ENCODE data around the gene MYBPC2.

Gene MYBPC2

GRCh38 chr19:50457300-50457699 lies 24.6 kb downstream of the MYBPC2 start:
- peaks cover 0 to 3% of the 10 kb centered on the region in 2 donors for H3K4me1 ChIP-seq (ENCODE audit: control insufficient read depth in 2 of 2, insufficient read depth in 2 of 2, low read length in 2 of 2)
- H3K27me3 ChIP-seq (ENCODE audit: control insufficient read depth in 2 of 2, insufficient read depth in 2 of 2, low read length in 2 of 2) = peaks cover 2 to 13% of the 10 kb centered on the region in 2 donors
- no peaks in the 10 kb centered on the region for H3K9me3 ChIP-seq (ENCODE audit: control insufficient read depth in 2 of 2, low read length in 2 of 2)
- no peak overlapping the region for H3K27ac ChIP-seq (ENCODE audit: low read depth in 2 of 2, low read length in 2 of 2)
- H3K9ac ChIP-seq (ENCODE audit: low read depth in 1 of 2, low read length in 2 of 2) = no peak overlapping the region
- no peaks in the 10 kb centered on the region for H3K36me3 ChIP-seq (ENCODE audit: control insufficient read depth in 2 of 2, insufficient read depth in 2 of 2, low read length in 2 of 2)
- no peak overlapping the region for H3K4me3 ChIP-seq (ENCODE audit: low read length in 2 of 2)

DNA sequence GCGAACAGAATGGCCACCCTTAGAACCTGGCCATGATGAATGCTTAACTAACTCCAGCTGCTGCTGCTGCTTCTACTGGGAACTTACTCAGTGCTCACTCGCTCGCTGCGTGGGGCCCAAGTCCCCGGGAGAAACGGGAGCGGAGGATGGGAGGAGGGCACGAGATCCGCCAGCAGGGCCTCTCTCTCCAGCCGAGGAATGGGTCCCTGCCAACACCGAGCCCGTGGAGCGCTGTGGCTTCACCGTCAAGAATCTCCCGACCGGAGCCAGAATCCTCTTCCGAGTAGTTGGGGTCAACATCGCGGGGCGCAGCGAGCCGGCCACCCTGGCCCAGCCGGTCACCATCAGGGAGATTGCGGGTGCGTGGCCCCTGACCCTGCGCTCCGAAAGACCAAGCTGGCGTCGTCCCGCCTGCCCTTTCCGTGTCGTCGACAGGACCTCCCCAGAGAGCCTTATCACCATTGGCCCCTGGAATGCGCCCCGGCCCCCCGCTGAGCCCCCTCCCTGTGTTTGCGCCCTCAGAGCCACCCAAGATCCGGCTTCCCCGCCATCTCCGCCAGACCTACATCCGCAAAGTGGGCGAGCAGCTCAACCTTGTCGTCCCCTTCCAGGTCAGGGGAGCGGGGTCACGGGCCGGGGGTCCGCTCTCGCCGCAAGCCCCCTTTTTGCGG lies 25.8 kb downstream of the MYBPC2 start:
- peaks cover 0 to 3% of the 10 kb centered on the region in 2 donors for H3K4me1 ChIP-seq (ENCODE audit: control insufficient read depth in 2 of 2, insufficient read depth in 2 of 2, low read length in 2 of 2)
- no peak overlapping the region for H3K4me3 ChIP-seq (ENCODE audit: low read length in 2 of 2)
- no peak overlapping the region for H3K27ac ChIP-seq (ENCODE audit: low read depth in 2 of 2, low read length in 2 of 2)
- H3K9me3 ChIP-seq (ENCODE audit: control insufficient read depth in 2 of 2, low read length in 2 of 2) = no peaks in the 10 kb centered on the region
- no peaks in the 10 kb centered on the region for H3K36me3 ChIP-seq (ENCODE audit: control insufficient read depth in 2 of 2, insufficient read depth in 2 of 2, low read length in 2 of 2)
- H3K27me3 ChIP-seq (ENCODE audit: control insufficient read depth in 2 of 2, insufficient read depth in 2 of 2, low read length in 2 of 2) = peaks cover 2 to 13% of the 10 kb centered on the region in 2 donors
- no peak overlapping the region for H3K9ac ChIP-seq (ENCODE audit: low read depth in 1 of 2, low read length in 2 of 2)

DNA sequence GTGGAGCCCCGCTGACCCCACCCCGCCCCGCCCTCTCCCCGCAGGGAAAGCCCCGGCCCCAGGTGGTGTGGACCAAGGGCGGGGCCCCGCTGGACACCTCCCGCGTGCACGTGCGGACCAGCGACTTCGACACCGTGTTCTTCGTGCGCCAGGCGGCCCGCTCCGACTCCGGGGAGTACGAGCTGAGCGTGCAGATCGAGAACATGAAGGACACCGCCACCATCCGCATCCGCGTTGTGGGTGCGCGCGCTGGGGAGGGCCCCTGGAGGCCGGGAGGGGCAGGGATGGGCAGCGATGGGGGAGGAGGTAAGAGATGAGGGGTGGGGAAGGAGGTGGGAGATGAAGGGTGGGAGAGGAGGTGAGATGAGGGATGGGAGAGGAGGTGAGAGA lies 26.4 kb downstream of the MYBPC2 start:
- H3K4me1 ChIP-seq (ENCODE audit: control insufficient read depth in 2 of 2, insufficient read depth in 2 of 2, low read length in 2 of 2) = peaks cover 0 to 3% of the 10 kb centered on the region in 2 donors
- no peak overlapping the region for H3K4me3 ChIP-seq (ENCODE audit: low read length in 2 of 2)
- peaks cover 2 to 13% of the 10 kb centered on the region in 2 donors for H3K27me3 ChIP-seq (ENCODE audit: control insufficient read depth in 2 of 2, insufficient read depth in 2 of 2, low read length in 2 of 2)
- no peak overlapping the region for H3K27ac ChIP-seq (ENCODE audit: low read depth in 2 of 2, low read length in 2 of 2)
- no peak overlapping the region for H3K9ac ChIP-seq (ENCODE audit: low read depth in 1 of 2, low read length in 2 of 2)
- no peaks in the 10 kb centered on the region for H3K9me3 ChIP-seq (ENCODE audit: control insufficient read depth in 2 of 2, low read length in 2 of 2)
- no peaks in the 10 kb centered on the region for H3K36me3 ChIP-seq (ENCODE audit: control insufficient read depth in 2 of 2, insufficient read depth in 2 of 2, low read length in 2 of 2)

DNA sequence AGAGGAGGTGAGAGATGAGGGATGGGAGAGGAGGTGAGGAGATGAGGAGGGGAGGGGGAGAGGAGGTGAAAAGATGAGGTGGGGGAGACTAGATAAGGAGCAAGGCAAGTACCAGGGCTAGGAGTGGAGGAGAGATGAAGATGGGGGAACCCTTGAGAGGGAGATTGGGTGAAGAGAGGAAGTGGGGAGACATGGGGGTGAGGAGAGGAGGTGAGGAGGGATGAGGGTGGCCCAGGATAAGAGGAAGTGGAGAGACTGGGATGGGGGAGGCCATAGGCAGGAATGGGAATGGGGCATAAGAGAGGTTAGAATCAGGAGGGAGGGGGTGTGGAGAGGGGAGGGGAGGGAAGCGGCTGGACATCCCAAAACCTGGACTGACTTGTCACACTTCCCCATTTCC lies 26.9 kb downstream of the MYBPC2 start:
- no peak overlapping the region for H3K27ac ChIP-seq (ENCODE audit: low read depth in 2 of 2, low read length in 2 of 2)
- no peak overlapping the region for H3K9ac ChIP-seq (ENCODE audit: low read depth in 1 of 2, low read length in 2 of 2)
- H3K27me3 ChIP-seq (ENCODE audit: control insufficient read depth in 2 of 2, insufficient read depth in 2 of 2, low read length in 2 of 2) = peaks cover 2 to 13% of the 10 kb centered on the region in 2 donors
- H3K9me3 ChIP-seq (ENCODE audit: control insufficient read depth in 2 of 2, low read length in 2 of 2) = no peaks in the 10 kb centered on the region
- H3K4me1 ChIP-seq (ENCODE audit: control insufficient read depth in 2 of 2, insufficient read depth in 2 of 2, low read length in 2 of 2) = peaks cover 0 to 3% of the 10 kb centered on the region in 2 donors
- H3K36me3 ChIP-seq (ENCODE audit: control insufficient read depth in 2 of 2, insufficient read depth in 2 of 2, low read length in 2 of 2) = no peaks in the 10 kb centered on the region
- no peak overlapping the region for H3K4me3 ChIP-seq (ENCODE audit: low read length in 2 of 2)

DNA sequence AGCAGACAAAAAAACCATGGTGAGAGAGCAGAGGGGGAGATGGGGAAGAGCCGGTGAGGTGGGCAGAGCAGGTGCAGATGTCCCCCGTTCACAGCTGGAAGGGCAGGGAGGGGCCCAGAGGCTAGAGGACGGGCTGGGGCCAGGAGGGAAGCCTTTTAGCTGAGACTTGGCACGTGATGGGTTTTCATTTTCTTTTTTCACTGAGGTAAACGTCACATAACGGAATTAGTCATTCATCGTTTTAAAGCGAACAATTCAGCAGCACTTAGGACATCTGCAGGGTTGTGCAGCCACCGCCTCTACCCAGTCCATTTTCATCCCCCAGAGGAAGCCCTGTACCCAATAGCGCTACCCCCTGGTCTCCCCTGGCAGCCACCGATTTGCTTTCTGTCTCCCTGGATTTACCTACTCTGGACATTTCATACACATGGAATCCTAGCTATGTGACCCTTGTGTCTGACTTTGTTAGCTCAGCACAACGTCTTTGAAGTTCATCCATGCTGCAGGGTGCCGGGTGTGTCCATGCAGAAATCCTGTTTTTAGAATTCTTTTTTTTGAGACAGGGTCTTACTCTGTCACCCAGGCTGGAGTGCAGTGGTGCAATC lies 27.6 kb downstream of the MYBPC2 start:
- Histone ChIP-seq H3K36me3 (ENCODE audit: control insufficient read depth in 2 of 2, insufficient read depth in 2 of 2, low read length in 2 of 2) (no peaks in the 10 kb centered on the region), H3K4me3 (ENCODE audit: low read length in 2 of 2) (no peak overlapping the region), H3K27ac (ENCODE audit: low read depth in 2 of 2, low read length in 2 of 2) (no peak overlapping the region), H3K9ac (ENCODE audit: low read depth in 1 of 2, low read length in 2 of 2) (no peak overlapping the region), H3K9me3 (ENCODE audit: control insufficient read depth in 2 of 2, low read length in 2 of 2) (no peaks in the 10 kb centered on the region), H3K4me1 (ENCODE audit: control insufficient read depth in 2 of 2, insufficient read depth in 2 of 2, low read length in 2 of 2) (peaks cover 0 to 3% of the 10 kb centered on the region in 2 donors), H3K27me3 (ENCODE audit: control insufficient read depth in 2 of 2, insufficient read depth in 2 of 2, low read length in 2 of 2) (peaks cover 2 to 13% of the 10 kb centered on the region in 2 donors)

DNA sequence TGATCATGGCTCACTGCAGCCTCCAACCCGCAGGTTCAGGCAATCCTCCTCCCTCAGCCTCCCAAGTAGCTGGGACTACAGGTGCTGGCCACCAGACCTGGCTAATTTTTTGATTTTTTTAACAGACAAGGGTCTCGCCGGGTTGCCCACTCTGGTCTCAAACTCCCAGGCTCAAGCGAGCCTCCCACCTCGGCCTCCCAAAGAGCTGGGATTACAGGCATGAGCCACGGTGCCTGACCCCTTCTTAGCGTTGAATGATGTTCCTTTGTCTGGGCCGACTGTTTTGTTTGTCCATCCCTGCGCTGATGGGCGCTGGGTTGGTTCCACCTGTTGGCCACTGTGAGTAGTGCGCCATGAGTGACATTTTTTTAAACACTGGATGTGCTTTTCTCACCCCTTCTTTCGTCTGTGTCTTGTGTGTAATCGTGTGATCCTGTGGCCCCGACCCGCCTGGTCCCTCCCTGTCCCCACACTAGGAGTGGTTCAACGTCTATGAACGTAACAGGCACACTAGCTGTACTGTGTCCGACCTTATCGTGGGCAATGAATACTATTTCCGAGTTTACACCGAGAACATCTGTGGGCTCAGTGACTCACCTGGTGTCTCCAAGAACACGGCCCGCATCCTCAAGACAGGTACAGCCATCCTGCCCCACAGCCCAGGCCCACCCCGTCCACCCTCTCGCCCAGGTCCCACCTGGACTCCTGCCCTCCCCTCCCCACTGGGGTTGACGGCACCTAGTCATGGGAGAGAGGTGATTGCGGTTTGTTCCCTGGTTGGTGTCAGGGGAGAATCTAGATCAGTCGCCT lies 28.6 kb downstream of the MYBPC2 start:
- Histone ChIP-seq H3K9me3 (ENCODE audit: control insufficient read depth in 2 of 2, low read length in 2 of 2) (no peaks in the 10 kb centered on the region), H3K27ac (ENCODE audit: low read depth in 2 of 2, low read length in 2 of 2) (no peak overlapping the region), H3K36me3 (ENCODE audit: control insufficient read depth in 2 of 2, insufficient read depth in 2 of 2, low read length in 2 of 2) (no peaks in the 10 kb centered on the region), H3K4me3 (ENCODE audit: low read length in 2 of 2) (no peak overlapping the region), H3K9ac (ENCODE audit: low read depth in 1 of 2, low read length in 2 of 2) (no peak overlapping the region), H3K27me3 (ENCODE audit: control insufficient read depth in 2 of 2, insufficient read depth in 2 of 2, low read length in 2 of 2) (peaks cover 2 to 13% of the 10 kb centered on the region in 2 donors), H3K4me1 (ENCODE audit: control insufficient read depth in 2 of 2, insufficient read depth in 2 of 2, low read length in 2 of 2) (peaks cover 0 to 7% of the 10 kb centered on the region in 2 donors)

- H3K4me3 ChIP-seq (ENCODE audit: low read length in 2 of 2) = no peak overlapping the region
- H3K9me3 ChIP-seq (ENCODE audit: control insufficient read depth in 2 of 2, low read length in 2 of 2) = no peaks in the 10 kb centered on the region
- no peak overlapping the region for H3K9ac ChIP-seq (ENCODE audit: low read depth in 1 of 2, low read length in 2 of 2)
- peaks cover 3 to 12% of the 10 kb centered on the region in 2 donors for H3K4me1 ChIP-seq (ENCODE audit: control insufficient read depth in 2 of 2, insufficient read depth in 2 of 2, low read length in 2 of 2)
- no peaks in the 10 kb centered on the region for H3K36me3 ChIP-seq (ENCODE audit: control insufficient read depth in 2 of 2, insufficient read depth in 2 of 2, low read length in 2 of 2)
- peaks cover 2 to 5% of the 10 kb centered on the region in 2 donors for H3K27me3 ChIP-seq (ENCODE audit: control insufficient read depth in 2 of 2, insufficient read depth in 2 of 2, low read length in 2 of 2)
- H3K27ac ChIP-seq (ENCODE audit: low read depth in 2 of 2, low read length in 2 of 2) = no peak overlapping the region
Observed at GRCh38 chr19:50462970-50463369, 30.3 kb downstream of the MYBPC2 start.

GRCh38 chr19:50464348-50464747 lies 31.7 kb downstream of the MYBPC2 start:
- Histone ChIP-seq H3K9me3 (ENCODE audit: control insufficient read depth in 2 of 2, low read length in 2 of 2) (no peaks in the 10 kb centered on the region), H3K36me3 (ENCODE audit: control insufficient read depth in 2 of 2, insufficient read depth in 2 of 2, low read length in 2 of 2) (no peaks in the 10 kb centered on the region), H3K27me3 (ENCODE audit: control insufficient read depth in 2 of 2, insufficient read depth in 2 of 2, low read length in 2 of 2) (peaks cover 0 to 1% of the 10 kb centered on the region in 2 donors)

GRCh38 chr19:50465000-50465399 lies 32.3 kb downstream of the MYBPC2 start:
- Histone ChIP-seq H3K36me3 (ENCODE audit: control insufficient read depth in 2 of 2, insufficient read depth in 2 of 2, low read length in 2 of 2) (no peaks in the 10 kb centered on the region), H3K27ac (ENCODE audit: low read depth in 2 of 2, low read length in 2 of 2) (no peak overlapping the region), H3K9me3 (ENCODE audit: control insufficient read depth in 2 of 2, low read length in 2 of 2) (no peaks in the 10 kb centered on the region), H3K4me1 (ENCODE audit: control insufficient read depth in 2 of 2, insufficient read depth in 2 of 2, low read length in 2 of 2) (peaks cover 3 to 12% of the 10 kb centered on the region in 2 donors), H3K27me3 (ENCODE audit: control insufficient read depth in 2 of 2, insufficient read depth in 2 of 2, low read length in 2 of 2) (peaks cover 0 to 1% of the 10 kb centered on the region in 2 donors), H3K9ac (ENCODE audit: low read depth in 1 of 2, low read length in 2 of 2) (no peak overlapping the region), H3K4me3 (ENCODE audit: low read length in 2 of 2) (no peak overlapping the region)

More at GRCh38 chr19:50464348-50464747, 31.7 kb downstream of the MYBPC2 start:
- no peak overlapping the region for H3K4me3 ChIP-seq (ENCODE audit: low read length in 2 of 2)
- H3K4me1 ChIP-seq (ENCODE audit: control insufficient read depth in 2 of 2, insufficient read depth in 2 of 2, low read length in 2 of 2) = peaks cover 3 to 12% of the 10 kb centered on the region in 2 donors
- H3K27ac ChIP-seq (ENCODE audit: low read depth in 2 of 2, low read length in 2 of 2) = no peak overlapping the region
- H3K9ac ChIP-seq (ENCODE audit: low read depth in 1 of 2, low read length in 2 of 2) = no peak overlapping the region

Data from mucosa of rectum (tissue), 2 donors.